Neural progenitor cell (in vitro differentiated cells): ENCODE data around the gene MRC1. TPM values are rescaled to one million over a fixed set of nuclear protein-coding genes. Genes with fewer than 3 reads are reported as not detected.

Source experiments
- DNase-seq: peaks from one replicate; pipeline ENCODE4 v3.0.0-alpha.2; 2016; ENCODE audit warnings: low spot score
- H2AFZ ChIP-seq: fragments of 200-600 bp; sonication (generic); replicated peaks from 2 replicates; pipeline ENCODE4 v1.6.1; 2016; ENCODE audit warnings: antibody characterized with exemption
- H3F3A ChIP-seq: fragments of 200-600 bp; sonication (generic); 2 replicates; pipeline ENCODE4 v1.6.1; 2016; ENCODE audit warnings: antibody characterized with exemption, low read depth
- H3K27ac ChIP-seq: fragments of 200-600 bp; sonication (generic); 2 replicates; pipeline ENCODE4 v1.5.1; 2016; ENCODE audit warnings: mild to moderate bottlenecking
- H3K27me3 ChIP-seq: fragments of 200-600 bp; sonication (generic); 2 replicates; pipeline ENCODE4 v1.6.1; 2016; ENCODE audit warnings: mild to moderate bottlenecking, moderate library complexity
- H3K36me3 ChIP-seq: fragments of 200-600 bp; sonication (generic); 2 replicates; pipeline ENCODE4 v1.5.1; 2016
- H3K4me1 ChIP-seq: fragments of 200-600 bp; sonication (generic); 2 replicates; pipeline ENCODE4 v1.6.1; 2016; ENCODE audit warnings: mixed run types
- H3K4me2 ChIP-seq: fragments of 200-600 bp; sonication (generic); 2 replicates; pipeline ENCODE4 v1.6.1; 2016
- H3K4me3 ChIP-seq: fragments of 200-600 bp; sonication (generic); 2 replicates; pipeline ENCODE4 v1.5.1; 2016
- H3K79me2 ChIP-seq: fragments of 200-600 bp; sonication (generic); 2 replicates; pipeline ENCODE4 v1.6.1; 2016; ENCODE audit warnings: low read depth
- H3K9ac ChIP-seq: fragments of 200-600 bp; sonication (generic); 2 replicates; pipeline ENCODE4 v1.6.1; 2016
- H3K9me3 ChIP-seq: fragments of 200-600 bp; sonication (generic); 2 replicates; pipeline ENCODE4 v1.5.1; 2016; ENCODE audit warnings: low read depth
- H4K20me1 ChIP-seq: fragments of 200-600 bp; sonication (generic); 2 replicates; pipeline ENCODE4 v1.6.1; 2016; ENCODE audit warnings: low read depth
- H3K27ac Mint-ChIP-seq: 3 replicates; pipeline ENCODE4 v1.8.0; 2021; ENCODE audit warnings: mixed read lengths
- H3K27me3 Mint-ChIP-seq: 2 replicates; pipeline ENCODE4 v1.8.0; 2022; ENCODE audit warnings: low read depth, mild to moderate bottlenecking, inconsistent platforms, moderate library complexity, mixed read lengths; ENCODE audit not compliant: insufficient read depth
- H3K36me3 Mint-ChIP-seq: 3 replicates; pipeline ENCODE4 v1.8.0; 2021; ENCODE audit warnings: mixed read lengths
- H3K4me1 Mint-ChIP-seq: 3 replicates; pipeline ENCODE4 v1.8.0; 2021; ENCODE audit warnings: mixed read lengths
- H3K4me3 Mint-ChIP-seq: 3 replicates; pipeline ENCODE4 v1.8.0; 2021; ENCODE audit warnings: mild to moderate bottlenecking, moderate library complexity, mixed read lengths
- H3K9me3 Mint-ChIP-seq: 3 replicates; pipeline ENCODE4 v1.8.0; 2020; ENCODE audit warnings: mixed read lengths
- EZH2 ChIP-seq: fragments of 200-600 bp; sonication (generic); IDR thresholded peaks from 2 replicates; pipeline ENCODE4 v1.6.1; 2017; ENCODE audit warnings: antibody characterized with exemption, mild to moderate bottlenecking, moderate library complexity
- EZH2phosphoT487 ChIP-seq: fragments of 200-600 bp; sonication (generic); IDR thresholded peaks from 2 replicates; pipeline ENCODE4 v1.6.1; 2017; ENCODE audit warnings: antibody characterized with exemption
- total RNA-seq: library from RNA; depleted of rRNA; stranded (reverse); fragments of >200 nt; gene quantifications from 2 replicates; pipeline ENCODE4 v1.2.3, GENCODE V29; 2015; ENCODE audit warnings: low replicate concordance
- TF ChIP-seq, protein P1 (sequence below): fragments of 200-600 bp; sonication (generic); IDR thresholded peaks from 2 replicates; pipeline ENCODE4 v1.5.1; 2017; ENCODE audit warnings: antibody characterized with exemption, mild to moderate bottlenecking

Gene MRC1
- total RNA-seq, 1 donor from 2014 or later: not detected

DNA sequence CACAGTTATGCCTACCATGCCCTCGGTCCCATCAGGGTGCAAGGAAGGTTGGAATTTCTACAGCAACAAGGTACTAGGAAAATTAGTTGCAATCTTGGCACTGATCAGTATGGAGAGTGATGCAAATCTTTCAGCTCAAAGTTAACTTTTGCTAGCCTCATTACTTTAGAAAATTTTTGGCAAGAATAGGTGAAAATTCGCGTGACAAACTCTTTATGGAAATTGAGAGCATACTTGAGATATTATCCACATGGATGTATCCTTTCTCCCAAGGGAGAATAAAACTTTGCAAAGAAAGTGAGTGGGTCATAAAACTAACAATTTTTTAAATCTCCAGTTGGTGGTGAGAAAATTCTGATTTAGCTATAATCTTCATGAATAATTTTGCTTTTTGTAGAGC lies 71.5 kb downstream of the MRC1 start:
- TF ChIP-seq, protein P1, sequence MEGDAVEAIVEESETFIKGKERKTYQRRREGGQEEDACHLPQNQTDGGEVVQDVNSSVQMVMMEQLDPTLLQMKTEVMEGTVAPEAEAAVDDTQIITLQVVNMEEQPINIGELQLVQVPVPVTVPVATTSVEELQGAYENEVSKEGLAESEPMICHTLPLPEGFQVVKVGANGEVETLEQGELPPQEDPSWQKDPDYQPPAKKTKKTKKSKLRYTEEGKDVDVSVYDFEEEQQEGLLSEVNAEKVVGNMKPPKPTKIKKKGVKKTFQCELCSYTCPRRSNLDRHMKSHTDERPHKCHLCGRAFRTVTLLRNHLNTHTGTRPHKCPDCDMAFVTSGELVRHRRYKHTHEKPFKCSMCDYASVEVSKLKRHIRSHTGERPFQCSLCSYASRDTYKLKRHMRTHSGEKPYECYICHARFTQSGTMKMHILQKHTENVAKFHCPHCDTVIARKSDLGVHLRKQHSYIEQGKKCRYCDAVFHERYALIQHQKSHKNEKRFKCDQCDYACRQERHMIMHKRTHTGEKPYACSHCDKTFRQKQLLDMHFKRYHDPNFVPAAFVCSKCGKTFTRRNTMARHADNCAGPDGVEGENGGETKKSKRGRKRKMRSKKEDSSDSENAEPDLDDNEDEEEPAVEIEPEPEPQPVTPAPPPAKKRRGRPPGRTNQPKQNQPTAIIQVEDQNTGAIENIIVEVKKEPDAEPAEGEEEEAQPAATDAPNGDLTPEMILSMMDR: no peak
- TF ChIP-seq EZH2: no peak
- TF ChIP-seq EZH2phosphoT487: no peak
- H3K4me3 ChIP-seq: no peak overlapping the region
- Mint-ChIP-seq H3K27ac (no peak overlapping the region), H3K27me3 (no peaks in the 10 kb centered on the region), H3K36me3 (no peaks in the 10 kb centered on the region), H3K9me3 (peaks cover 3% of the 10 kb centered on the region), H3K4me1 (no peaks in the 10 kb centered on the region), H3K4me3 (no peak overlapping the region)
- no peak overlapping the region for H2AFZ ChIP-seq
- H3K27me3 ChIP-seq: no peaks in the 10 kb centered on the region
- no peaks in the 10 kb centered on the region for H3K9me3 ChIP-seq
- no peak overlapping the region for H3K27ac ChIP-seq
- no peaks in the 10 kb centered on the region for H3F3A ChIP-seq
- no peak overlapping the region for H3K9ac ChIP-seq
- H3K36me3 ChIP-seq: no peaks in the 10 kb centered on the region
- no peak for DNase-seq
- no peaks in the 10 kb centered on the region for H4K20me1 ChIP-seq
- no peaks in the 10 kb centered on the region for H3K4me1 ChIP-seq
- H3K79me2 ChIP-seq: no peaks in the 10 kb centered on the region
- no peak overlapping the region for H3K4me2 ChIP-seq

DNA sequence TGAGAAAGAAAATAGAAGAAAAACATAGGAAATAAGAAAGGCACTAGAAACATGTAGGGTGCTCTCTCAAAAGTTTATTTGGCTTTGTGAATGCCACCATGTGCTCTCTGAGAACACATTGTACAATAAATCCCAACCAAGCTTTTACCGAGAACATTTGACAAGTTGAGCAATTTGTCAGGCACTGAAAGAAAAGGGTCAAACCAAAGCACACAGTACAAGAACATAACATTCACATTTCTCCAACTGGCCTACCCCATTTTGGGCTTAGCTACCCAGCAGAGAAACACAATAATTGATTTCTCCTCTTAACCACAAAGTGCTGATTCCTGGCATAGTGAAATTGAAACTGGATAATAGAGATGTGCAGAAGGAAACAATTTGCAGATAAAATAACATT lies 73.4 kb downstream of the MRC1 start:
- H3K4me1 ChIP-seq: no peaks in the 10 kb centered on the region
- Mint-ChIP-seq H3K36me3 (no peaks in the 10 kb centered on the region), H3K27ac (no peak overlapping the region), H3K27me3 (no peaks in the 10 kb centered on the region), H3K9me3 (peaks cover 3% of the 10 kb centered on the region), H3K4me3 (no peak overlapping the region), H3K4me1 (no peaks in the 10 kb centered on the region)
- no peaks in the 10 kb centered on the region for H4K20me1 ChIP-seq
- no peaks in the 10 kb centered on the region for H3K9me3 ChIP-seq
- no peak overlapping the region for H3K27ac ChIP-seq
- no peak overlapping the region for H3K4me2 ChIP-seq
- no peaks in the 10 kb centered on the region for H3F3A ChIP-seq
- H2AFZ ChIP-seq: no peak overlapping the region
- no peaks in the 10 kb centered on the region for H3K79me2 ChIP-seq
- DNase-seq: no peak
- H3K4me3 ChIP-seq: no peak overlapping the region
- H3K9ac ChIP-seq: no peak overlapping the region
- no peaks in the 10 kb centered on the region for H3K27me3 ChIP-seq
- TF ChIP-seq, protein P1: no peak
- TF ChIP-seq EZH2 (no peak), EZH2phosphoT487 (no peak)
- H3K36me3 ChIP-seq: no peaks in the 10 kb centered on the region

DNA sequence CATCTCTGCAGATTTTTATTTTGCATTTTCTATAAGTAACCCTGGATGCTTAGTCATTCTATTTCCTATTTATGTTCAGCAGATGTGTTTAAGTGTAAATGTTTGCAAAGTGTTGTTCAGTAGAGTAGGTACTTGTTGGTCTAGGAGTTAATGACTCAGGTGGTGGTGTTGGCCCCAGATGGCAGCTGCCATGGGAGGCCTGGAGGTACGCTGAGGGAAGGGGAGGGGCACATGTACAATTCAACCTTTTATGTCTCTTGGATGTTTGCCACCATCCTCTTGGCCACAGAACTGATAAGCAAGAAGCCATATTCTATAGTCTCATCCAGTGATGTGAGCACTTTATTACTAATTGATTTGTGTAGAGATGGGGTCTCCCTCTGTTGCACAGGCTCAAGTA lies 74.5 kb downstream of the MRC1 start:
- H3K79me2 ChIP-seq: no peaks in the 10 kb centered on the region
- no peak overlapping the region for H3K9ac ChIP-seq
- TF ChIP-seq, protein P1: no peak
- TF ChIP-seq EZH2phosphoT487 (no peak), EZH2 (no peak)
- Mint-ChIP-seq H3K4me1 (no peaks in the 10 kb centered on the region), H3K4me3 (no peak overlapping the region), H3K9me3 (peaks cover 3% of the 10 kb centered on the region), H3K36me3 (no peaks in the 10 kb centered on the region), H3K27me3 (peaks cover 2% of the 10 kb centered on the region), H3K27ac (no peak overlapping the region)
- no peak overlapping the region for H3K27ac ChIP-seq
- no peaks in the 10 kb centered on the region for H3K27me3 ChIP-seq
- no peaks in the 10 kb centered on the region for H3F3A ChIP-seq
- no peaks in the 10 kb centered on the region for H3K4me1 ChIP-seq
- no peaks in the 10 kb centered on the region for H4K20me1 ChIP-seq
- DNase-seq: no peak
- no peak overlapping the region for H2AFZ ChIP-seq
- H3K4me3 ChIP-seq: no peak overlapping the region
- H3K4me2 ChIP-seq: no peak overlapping the region
- H3K36me3 ChIP-seq: no peaks in the 10 kb centered on the region
- no peaks in the 10 kb centered on the region for H3K9me3 ChIP-seq

DNA sequence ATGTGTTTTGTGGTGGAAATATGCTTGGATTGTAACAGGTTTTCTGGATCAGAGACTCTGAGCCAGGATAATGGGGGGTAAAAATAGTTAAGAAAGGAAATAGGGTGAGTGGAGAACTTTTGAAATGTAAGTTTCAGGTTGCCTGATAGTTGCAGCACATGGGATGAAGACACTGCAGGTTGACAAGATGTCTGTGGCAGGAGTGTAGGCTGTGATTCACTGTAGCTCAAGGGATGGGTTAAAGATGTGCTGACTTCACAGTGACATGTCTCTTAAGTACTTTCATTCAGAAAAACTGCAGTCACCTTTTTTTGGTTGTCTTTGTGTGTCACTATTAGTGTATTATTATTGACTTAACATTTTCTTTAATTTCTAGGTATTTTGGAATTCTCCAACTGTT lies 79.0 kb downstream of the MRC1 start:
- TF ChIP-seq EZH2phosphoT487 (no peak), EZH2 (no peak)
- TF ChIP-seq, protein P1: no peak
- H3K9me3 Mint-ChIP-seq: peaks cover 3% of the 10 kb centered on the region
- no peaks in the 10 kb centered on the region for H3K4me1 ChIP-seq
- no peak overlapping the region for H3K4me3 ChIP-seq
- no peaks in the 10 kb centered on the region for H3K4me1 Mint-ChIP-seq
- DNase-seq: no peak
- H3K27ac ChIP-seq: no peak overlapping the region
- H3K36me3 Mint-ChIP-seq: no peaks in the 10 kb centered on the region
- no peaks in the 10 kb centered on the region for H3K36me3 ChIP-seq
- no peak overlapping the region for H2AFZ ChIP-seq
- no peak overlapping the region for H3K27ac Mint-ChIP-seq
- H3F3A ChIP-seq: no peaks in the 10 kb centered on the region
- H3K27me3 Mint-ChIP-seq: peaks cover 2% of the 10 kb centered on the region
- H3K79me2 ChIP-seq: no peaks in the 10 kb centered on the region
- no peak overlapping the region for H3K9ac ChIP-seq
- no peaks in the 10 kb centered on the region for H3K27me3 ChIP-seq
- no peak overlapping the region for H3K4me2 ChIP-seq
- no peaks in the 10 kb centered on the region for H3K9me3 ChIP-seq
- no peaks in the 10 kb centered on the region for H4K20me1 ChIP-seq
- no peak overlapping the region for H3K4me3 Mint-ChIP-seq
